SKM-1 (cell line): Measurements from ENCODE around the gene FA2H.
"Not testable (repeated sequence)": the region's sequence is repeated elsewhere in the genome, so short reads cannot be mapped to it uniquely, and the experiment has no call there.

Experiments
- DNase-seq: peaks from one replicate; lab custom pipeline; 2025; ENCODE audit not compliant: unreplicated experiment; lab: John Stamatoyannopoulos, UW

The FA2H gene

GRCh38 chr16:74770831-74771526, 3.6 kb downstream of the FA2H start:
- no peak for DNase-seq

GRCh38 chr16:74769586-74770190, 4.9 kb downstream of the FA2H start:
- no peak for DNase-seq

GRCh38 chr16:74768239-74768638, 6.4 kb downstream of the FA2H start:
- no peak for DNase-seq

- DNase-seq: no peak
These were observed 6.9 kb downstream of the FA2H start for GRCh38 chr16:74767749-74768148.

GRCh38 chr16:74766729-74767128, 7.9 kb downstream of the FA2H start:
- no peak for DNase-seq

GRCh38 chr16:74764184-74764583, 10.4 kb downstream of the FA2H start:
- DNase-seq: not testable (repeated sequence)

- DNase-seq: no peak
These were observed 13.0 kb downstream of the FA2H start for GRCh38 chr16:74761665-74762064.

- no peak for DNase-seq
These were observed 14.4 kb downstream of the FA2H start for GRCh38 chr16:74760007-74760767.

- DNase-seq: no peak
These were observed 15.1 kb downstream of the FA2H start for GRCh38 chr16:74759564-74759963.

GRCh38 chr16:74758801-74759200, 15.8 kb downstream of the FA2H start:
- DNase-seq: no peak

GRCh38 chr16:74757349-74757748, 17.3 kb downstream of the FA2H start:
- no peak for DNase-seq

GRCh38 chr16:74756203-74756602, 18.4 kb downstream of the FA2H start:
- DNase-seq: no peak

GRCh38 chr16:74753180-74753579, 21.4 kb downstream of the FA2H start:
- no peak for DNase-seq

- no peak for DNase-seq
These were observed 21.9 kb downstream of the FA2H start for GRCh38 chr16:74752756-74753155.

GRCh38 chr16:74752258-74752657, 22.4 kb downstream of the FA2H start:
- no peak for DNase-seq

GRCh38 chr16:74751658-74752057, 23.0 kb downstream of the FA2H start:
- DNase-seq: no peak

GRCh38 chr16:74749291-74750055, 25.1 kb downstream of the FA2H start:
- no peak for DNase-seq

- DNase-seq: no peak
These were observed 26.0 kb downstream of the FA2H start for GRCh38 chr16:74748616-74749026.

GRCh38 chr16:74747716-74748615, 26.7 kb downstream of the FA2H start:
- no peak for DNase-seq

- no peak for DNase-seq
These were observed 28.7 kb downstream of the FA2H start for GRCh38 chr16:74745926-74746325.
